Lung (tissue), 12 donors: ENCODE results near the gene GCDH. TPM values are rescaled to one million over a fixed set of nuclear protein-coding genes. Genes with fewer than 3 reads are reported as not detected.

Source experiments
- ATAC-seq: fragments of 200-7000 bp; cut with Tn5 transposase; one replicate; pipeline ENCODE4 v1.9.1; 2020; ENCODE audit warnings: moderate number of reproducible peaks; ENCODE audit not compliant: insufficient read depth, low FRiP score
- DNase-seq, 3 donors: peaks; one replicate each; pipeline ENCODE4 v3.0.0-alpha.2; 2013 to 2017
- H3K27ac ChIP-seq, 2 donors: one replicate each; pipeline ENCODE4 v1.5.1; 2013; ENCODE audit warnings: mild to moderate bottlenecking in 2 of 2, moderate library complexity in 2 of 2, control low read depth in 1 of 2, inconsistent platforms in 1 of 2, low read depth in 1 of 2, low read length in 1 of 2
- H3K27me3 ChIP-seq, 3 donors: one replicate each; pipeline ENCODE4 v1.5.1; 2013; ENCODE audit warnings: low read length in 2 of 3; ENCODE audit not compliant: control insufficient read depth in 3 of 3, insufficient read depth in 3 of 3
- H3K36me3 ChIP-seq, 4 donors: one replicate each; pipeline ENCODE4 v1.5.1; 2013; ENCODE audit warnings: low read length in 4 of 4, mild to moderate bottlenecking in 1 of 4, moderate library complexity in 1 of 4; ENCODE audit not compliant: control insufficient read depth in 4 of 4, insufficient read depth in 4 of 4
- H3K4me1 ChIP-seq, 5 donors: one replicate each; pipeline ENCODE4 v1.5.1; 2013; ENCODE audit warnings: low read length in 5 of 5, mild to moderate bottlenecking in 2 of 5, moderate library complexity in 1 of 5; ENCODE audit not compliant: control insufficient read depth in 5 of 5, insufficient read depth in 5 of 5
- H3K4me3 ChIP-seq: one replicate; pipeline ENCODE4 v1.5.1; 2013; ENCODE audit warnings: mild to moderate bottlenecking, control low read depth, moderate library complexity
- H3K9ac ChIP-seq, 2 donors: one replicate each; pipeline ENCODE4 v1.5.1; 2013; ENCODE audit warnings: low read length in 2 of 2, control low read depth in 1 of 2; ENCODE audit not compliant: insufficient read depth in 1 of 2
- H3K9me3 ChIP-seq, 4 donors: one replicate each; pipeline ENCODE4 v1.5.1; 2013; ENCODE audit warnings: low read length in 3 of 4, mild to moderate bottlenecking in 1 of 4, moderate library complexity in 1 of 4; ENCODE audit not compliant: control insufficient read depth in 4 of 4, insufficient read depth in 3 of 4
- CTCF ChIP-seq: IDR thresholded peaks from 2 replicates; pipeline ENCODE4 v1.5.1; 2012; ENCODE audit warnings: mild to moderate bottlenecking; ENCODE audit errors: control extremely low read depth, extremely low read depth
- WGBS, 2 donors: extraction: QIAGEN DNeasy Blood & Tissue Kit; methylation state at CpG; one replicate each; pipeline ENCODE4 v1.1.7; 2013; 5-methylcytosine and 5-hydroxymethylcytosine counted together
- polyA plus RNA-seq, 2 donors: library from polyadenylated mRNA; stranded (reverse); fragments of 200-250 nt; gene quantifications; one replicate each; pipeline ENCODE4 v1.2.1, GENCODE V29; 2013
- total RNA-seq, 2 donors: library from RNA; depleted of rRNA in 1 of 2; stranded (reverse); fragments of >200 nt in 1 of 2; gene quantifications; one replicate each; pipeline ENCODE4 v1.2.1, GENCODE V29; 2014 to 2021
- donor health status: control.
- donor health status: control.
- donor health status: Bipolar disorder and iron deficiency.
- donor health status: healthy.
- donor health status: DM: yes; HTN: yes; CAD: no.

GCDH gene
- total and polyA plus RNA-seq, 4 donors: 15.6 to 33.8 (median 27.7) TPM

GRCh38 chr19:12864721-12865715, 25.9 kb upstream of the GCDH start:
- Histone ChIP-seq H3K4me3 (no peak overlapping the region), H3K9ac (no peak overlapping the region), H3K27me3 (no peaks in the 10 kb centered on the region), H3K4me1 (peaks cover 0 to 9% (median 0%) of the 10 kb centered on the region in 5 donors), H3K9me3 (peaks cover 0 to 1% (median 0%) of the 10 kb centered on the region in 4 donors), H3K36me3 (no peaks in the 10 kb centered on the region), H3K27ac (no peak overlapping the region)
- DNase-seq: no peak
- no peak for TF ChIP-seq CTCF
- WGBS, 2 donors: 88 to 93% methylated on average over 34 of the region's 34 CpGs
- ATAC-seq: no peak

- H3K27me3 ChIP-seq: no peaks in the 10 kb centered on the region
- ATAC-seq (no peak), DNase-seq (no peak)
- 88 to 90% methylated on average over 19 of the region's 19 CpGs for WGBS, 2 donors
- no peak for TF ChIP-seq CTCF
- H3K27ac ChIP-seq: no peak overlapping the region
- no peaks in the 10 kb centered on the region for H3K36me3 ChIP-seq
- H3K9me3 ChIP-seq: peaks cover 0 to 1% (median 0%) of the 10 kb centered on the region in 4 donors
- H3K9ac ChIP-seq: no peak overlapping the region
- no peak overlapping the region for H3K4me3 ChIP-seq
- H3K4me1 ChIP-seq: peaks cover 0 to 9% (median 0%) of the 10 kb centered on the region in 5 donors
These were observed 25.1 kb upstream of the GCDH start for GRCh38 chr19:12865746-12866415.

GRCh38 chr19:12866416-12867119, 24.4 kb upstream of the GCDH start:
- WGBS, 2 donors: 89 to 90% methylated on average over 29 of the region's 29 CpGs

More at GRCh38 chr19:12866416-12867119, 24.4 kb upstream of the GCDH start:
- Histone ChIP-seq H3K27ac (no peak overlapping the region), H3K4me3 (no peak overlapping the region), H3K9ac (no peak overlapping the region), H3K9me3 (peaks cover 0 to 1% (median 0%) of the 10 kb centered on the region in 4 donors), H3K4me1 (peaks cover 0 to 9% (median 0%) of the 10 kb centered on the region in 5 donors), H3K36me3 (no peaks in the 10 kb centered on the region), H3K27me3 (no peaks in the 10 kb centered on the region)
- DNase-seq (no peak), ATAC-seq (no peak)
- TF ChIP-seq CTCF: no peak
